SH-SY5Y (cell line): ENCODE results near the gene CXCR5.

ENCODE experiments used
- GATA2 ChIP-seq: IDR thresholded peaks from 2 replicates; pipeline ENCODE4 v1.6.1; 2011; ENCODE audit warnings: mild to moderate bottlenecking, low read depth, low read length
- GATA3 ChIP-seq: IDR thresholded peaks from 2 replicates; pipeline ENCODE4 v1.6.1; 2011; ENCODE audit warnings: low read depth, mild to moderate bottlenecking, low read length, moderate library complexity

- TF ChIP-seq GATA2 = no peak
- no peak for TF ChIP-seq GATA3
These were observed at the start of gene CXCR5 for GRCh38 chr11:118883368-118884071.
